Gastroesophageal sphincter (tissue), 3 donors: Measurements from ENCODE around the gene ZBTB4.

Source experiments
- POLR2A ChIP-seq, 2 donors: fragments of 450-650 bp; IDR thresholded peaks; one replicate each; pipeline ENCODE4 v1.6.1; 2017; ENCODE audit warnings: antibody characterized with exemption in 2 of 2, mild to moderate bottlenecking in 2 of 2, moderate library complexity in 1 of 2
- TF ChIP-seq, protein P1 (sequence below), 4 experiments: fragments of 200-600 bp in 2 of 4; fragments of 450-650 bp in 2 of 4; sonication (generic) in 1 of 4; IDR thresholded peaks; one replicate each; pipeline ENCODE4 v1.5.1; 2017 to 2019; ENCODE audit warnings: antibody characterized with exemption in 4 of 4, mild to moderate bottlenecking in 2 of 4, moderate library complexity in 2 of 4

DNA sequence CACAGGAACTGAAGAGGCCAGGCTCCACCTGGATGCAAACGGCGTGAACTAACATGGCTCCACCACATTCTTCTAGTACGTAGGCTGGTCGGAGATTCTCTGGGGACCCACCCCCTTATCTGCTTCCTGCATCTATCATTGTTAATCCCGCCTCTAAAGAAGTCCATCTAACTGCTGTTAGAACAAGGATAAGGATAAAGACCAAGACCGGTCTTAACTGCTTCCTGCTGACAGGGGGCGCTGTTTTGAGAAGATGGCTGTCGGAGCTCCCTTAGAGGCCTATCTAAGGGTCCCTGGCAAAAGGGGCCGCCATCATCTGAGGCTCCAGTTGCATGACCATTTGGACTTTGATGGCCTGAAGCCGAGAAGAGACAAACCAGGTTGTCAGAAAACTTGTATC lies 43.6 kb upstream of the ZBTB4 start:
- TF ChIP-seq, protein P1, sequence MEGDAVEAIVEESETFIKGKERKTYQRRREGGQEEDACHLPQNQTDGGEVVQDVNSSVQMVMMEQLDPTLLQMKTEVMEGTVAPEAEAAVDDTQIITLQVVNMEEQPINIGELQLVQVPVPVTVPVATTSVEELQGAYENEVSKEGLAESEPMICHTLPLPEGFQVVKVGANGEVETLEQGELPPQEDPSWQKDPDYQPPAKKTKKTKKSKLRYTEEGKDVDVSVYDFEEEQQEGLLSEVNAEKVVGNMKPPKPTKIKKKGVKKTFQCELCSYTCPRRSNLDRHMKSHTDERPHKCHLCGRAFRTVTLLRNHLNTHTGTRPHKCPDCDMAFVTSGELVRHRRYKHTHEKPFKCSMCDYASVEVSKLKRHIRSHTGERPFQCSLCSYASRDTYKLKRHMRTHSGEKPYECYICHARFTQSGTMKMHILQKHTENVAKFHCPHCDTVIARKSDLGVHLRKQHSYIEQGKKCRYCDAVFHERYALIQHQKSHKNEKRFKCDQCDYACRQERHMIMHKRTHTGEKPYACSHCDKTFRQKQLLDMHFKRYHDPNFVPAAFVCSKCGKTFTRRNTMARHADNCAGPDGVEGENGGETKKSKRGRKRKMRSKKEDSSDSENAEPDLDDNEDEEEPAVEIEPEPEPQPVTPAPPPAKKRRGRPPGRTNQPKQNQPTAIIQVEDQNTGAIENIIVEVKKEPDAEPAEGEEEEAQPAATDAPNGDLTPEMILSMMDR (IDR thresholded peaks at IDR 0.05): peak in 3 of 4 experiments; percentile 26 to 51 (median 49)
- TF ChIP-seq POLR2A (IDR thresholded peaks at IDR 0.05): no peak
